Activated naive CD8-positive, alpha-beta T cell treated with anti-CD3 and anti-CD28 coated beads for 36 hours (primary cell): ENCODE measurements around the gene KRTAP25-1. TPM values are rescaled to one million over a fixed set of nuclear protein-coding genes. Genes with fewer than 3 reads are reported as not detected.

Source experiments
- DNase-seq: peaks from one replicate; pipeline ENCODE4 v3.0.0; 2021
- H3K27ac Mint-ChIP-seq: one replicate; pipeline ENCODE4 v1.8.0; 2022; ENCODE audit warnings: mild to moderate bottlenecking, moderate library complexity, mixed read lengths
- H3K27me3 Mint-ChIP-seq: one replicate; pipeline ENCODE4 v1.8.0; 2022; ENCODE audit warnings: mild to moderate bottlenecking, mixed read lengths
- H3K36me3 Mint-ChIP-seq: one replicate; pipeline ENCODE4 v1.8.0; 2021; ENCODE audit warnings: mild to moderate bottlenecking, mixed read lengths
- H3K4me1 Mint-ChIP-seq: one replicate; pipeline ENCODE4 v1.8.0; 2021; ENCODE audit warnings: mixed read lengths
- H3K4me3 Mint-ChIP-seq: one replicate; pipeline ENCODE4 v1.8.0; 2022; ENCODE audit warnings: mild to moderate bottlenecking, moderate library complexity, mixed read lengths
- H3K9me3 Mint-ChIP-seq: one replicate; pipeline ENCODE4 v1.8.0; 2022; ENCODE audit warnings: mixed read lengths
- total RNA-seq, 2 experiments: library from RNA; stranded (reverse); gene quantifications; one replicate each; pipeline ENCODE4 v1.2.3, GENCODE V29; 2021

KRTAP25-1 gene, protein sequence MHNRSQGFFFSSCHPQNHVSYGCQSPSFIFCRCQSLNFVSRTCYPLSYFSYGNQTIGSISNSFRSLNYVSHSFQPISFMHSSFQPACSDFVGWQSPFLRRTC
- total RNA-seq = not detected

DNA sequence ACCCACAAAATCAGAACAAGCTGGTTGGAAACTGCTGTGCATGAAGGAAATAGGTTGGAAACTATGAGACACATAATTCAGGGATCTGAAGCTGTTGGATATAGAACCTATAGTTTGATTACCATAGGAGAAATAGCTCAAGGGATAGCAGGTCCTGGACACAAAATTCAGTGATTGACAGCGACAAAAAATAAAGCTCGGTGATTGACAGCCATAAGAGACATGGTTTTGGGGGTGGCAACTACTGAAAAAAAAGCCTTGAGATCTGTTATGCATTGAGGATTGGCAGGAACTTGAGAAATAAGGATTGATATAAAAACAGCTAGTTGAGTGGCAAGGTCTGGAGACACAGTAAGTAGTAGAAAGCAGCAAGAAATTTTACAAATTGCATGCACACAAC is at the start of gene KRTAP25-1:
TSS of gene KRTAP25-1 (minus strand) at position 300 of the 400 bp plus-strand sequence. CDS start at position 276, 24 bp downstream.
- no peaks in the 10 kb centered on the region for H3K27me3 Mint-ChIP-seq
- H3K9me3 Mint-ChIP-seq = no peaks in the 10 kb centered on the region
- DNase-seq = no peak
- H3K36me3 Mint-ChIP-seq = no peaks in the 10 kb centered on the region
- no peaks in the 10 kb centered on the region for H3K4me1 Mint-ChIP-seq
- H3K4me3 Mint-ChIP-seq = no peak within 1 kb of the TSS
- no peak within 1 kb of the TSS for H3K27ac Mint-ChIP-seq

DNA sequence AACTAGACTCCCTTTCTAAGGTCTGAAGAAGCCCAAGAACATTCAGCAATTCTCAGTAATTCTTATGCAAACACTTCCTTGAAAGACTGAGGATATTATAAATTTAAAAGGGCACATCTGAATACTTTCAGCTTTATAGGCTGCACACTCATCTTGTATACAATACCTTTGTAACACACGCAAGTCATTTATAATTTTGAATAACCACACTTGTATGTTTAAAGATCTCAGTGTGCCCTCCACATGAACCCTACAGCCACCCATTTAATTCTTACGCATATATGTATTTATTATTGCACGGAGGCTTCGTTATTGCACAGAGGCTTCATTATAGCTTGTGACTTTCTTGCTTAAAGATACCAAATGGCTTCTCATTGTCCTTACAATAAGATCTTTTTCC is 49.4 kb upstream of the KRTAP25-1 start:
- no peak for DNase-seq

DNA sequence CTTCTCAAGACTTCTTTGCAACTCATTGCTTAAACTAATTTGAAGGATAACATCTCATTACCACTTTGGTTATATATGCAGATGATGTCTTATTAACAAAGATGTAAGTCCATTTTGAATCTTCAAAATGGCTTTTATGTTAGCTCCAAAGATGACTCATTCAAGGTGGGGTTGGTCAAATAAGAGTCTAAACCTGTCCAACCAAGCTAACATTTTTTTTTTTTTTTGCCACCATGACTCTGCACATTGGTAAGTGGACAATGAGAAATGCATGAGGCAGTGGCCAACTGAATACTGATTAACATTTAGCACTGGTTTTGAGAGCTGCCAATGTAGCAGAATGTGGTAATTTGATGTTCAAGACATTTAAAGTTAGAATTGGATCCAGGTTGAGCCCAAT is 48.5 kb upstream of the KRTAP25-1 start:
- no peaks in the 10 kb centered on the region for H3K4me1 Mint-ChIP-seq
- no peak overlapping the region for H3K4me3 Mint-ChIP-seq
- no peak overlapping the region for H3K27ac Mint-ChIP-seq

More for the DNA sequence above, 49.4 kb upstream of the KRTAP25-1 start:
- no peak overlapping the region for H3K4me3 Mint-ChIP-seq
- no peaks in the 10 kb centered on the region for H3K9me3 Mint-ChIP-seq
- H3K27ac Mint-ChIP-seq = no peak overlapping the region
- H3K27me3 Mint-ChIP-seq = peaks cover 6% of the 10 kb centered on the region
- H3K36me3 Mint-ChIP-seq = no peaks in the 10 kb centered on the region
- H3K4me1 Mint-ChIP-seq = no peaks in the 10 kb centered on the region

DNA sequence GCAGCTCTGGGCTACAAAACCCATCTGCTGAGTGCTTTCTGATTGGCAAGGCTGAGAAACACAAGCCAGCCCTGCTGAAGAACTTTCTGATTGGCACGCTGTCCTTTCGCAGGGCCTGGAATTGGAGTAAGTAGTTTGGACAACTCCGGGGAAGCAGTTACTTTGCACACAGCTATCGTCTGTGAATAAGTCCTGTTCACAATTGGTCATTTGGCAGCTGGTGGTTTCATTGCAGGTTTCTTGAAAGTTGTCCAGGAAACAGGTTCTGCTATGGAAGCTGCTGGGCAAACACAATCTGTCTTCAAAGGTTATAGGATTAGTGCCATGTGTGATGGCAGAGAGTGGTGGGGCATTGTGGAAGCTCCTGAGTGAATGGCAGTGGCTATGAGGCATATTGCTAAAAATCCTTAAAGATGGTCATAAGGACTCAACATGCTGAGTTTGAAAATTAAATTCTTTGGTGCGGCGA is 48.0 kb upstream of the KRTAP25-1 start, which contains the start of gene KRTAP27-1:
TSS of gene KRTAP27-1 (minus strand) at position 419 of the 469 bp plus-strand sequence. CDS start at position 393, 26 bp downstream.
- H3K27me3 Mint-ChIP-seq = peaks cover 5% of the 10 kb centered on the region
- no peak within 1 kb of the TSS for H3K4me3 Mint-ChIP-seq
- no peaks in the 10 kb centered on the region for H3K36me3 Mint-ChIP-seq
- H3K27ac Mint-ChIP-seq = no peak within 1 kb of the TSS
- H3K9me3 Mint-ChIP-seq = no peaks in the 10 kb centered on the region
- H3K4me1 Mint-ChIP-seq = no peaks in the 10 kb centered on the region
- no peak for DNase-seq

More for the DNA sequence above, 48.5 kb upstream of the KRTAP25-1 start:
- H3K9me3 Mint-ChIP-seq = no peaks in the 10 kb centered on the region
- H3K27me3 Mint-ChIP-seq = peaks cover 6% of the 10 kb centered on the region
- no peak for DNase-seq
- H3K36me3 Mint-ChIP-seq = no peaks in the 10 kb centered on the region

DNA sequence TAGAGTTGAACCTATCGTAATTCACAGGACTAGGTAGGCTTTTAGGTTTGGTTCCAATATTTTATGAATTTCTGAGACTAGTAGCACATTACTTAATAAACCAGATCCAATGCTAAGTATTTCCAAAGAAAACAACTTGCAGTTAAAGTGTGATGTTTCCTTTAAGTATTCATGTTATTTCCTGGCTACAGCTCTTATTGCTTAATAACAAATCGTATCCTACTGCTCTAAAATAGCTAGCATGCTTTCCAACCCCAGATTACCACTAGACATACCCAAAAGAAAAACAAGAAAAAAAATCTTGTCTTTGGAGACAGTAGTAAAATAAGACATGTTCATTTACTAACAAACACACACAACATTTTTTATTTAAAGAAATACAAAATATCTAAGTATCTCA is 47.3 kb upstream of the KRTAP25-1 start:
- no peaks in the 10 kb centered on the region for H3K9me3 Mint-ChIP-seq
- H3K36me3 Mint-ChIP-seq = no peaks in the 10 kb centered on the region
- H3K4me3 Mint-ChIP-seq = no peak overlapping the region
- H3K27ac Mint-ChIP-seq = no peak overlapping the region
- DNase-seq = no peak
- no peaks in the 10 kb centered on the region for H3K27me3 Mint-ChIP-seq
- no peaks in the 10 kb centered on the region for H3K4me1 Mint-ChIP-seq

DNA sequence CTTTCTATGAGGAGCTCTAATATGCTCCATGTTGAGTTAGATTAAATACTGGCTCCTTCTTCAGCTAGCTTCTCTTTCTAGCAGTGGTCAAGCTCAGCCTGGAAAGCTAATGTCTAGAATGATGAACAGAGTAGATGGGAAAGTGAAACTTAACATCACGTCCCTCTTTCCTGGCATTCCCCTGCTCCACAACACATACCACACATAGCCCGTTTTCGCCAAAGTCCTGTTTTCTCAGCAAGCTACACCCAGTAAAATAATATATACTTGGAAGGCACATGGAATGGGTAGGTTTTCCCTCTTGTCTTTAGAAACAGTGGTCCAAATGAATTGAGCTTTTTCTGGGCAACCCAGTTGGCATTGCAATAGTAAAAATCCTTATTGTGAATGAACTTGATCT is 44.4 kb upstream of the KRTAP25-1 start:
- H3K27ac Mint-ChIP-seq = no peak overlapping the region
- H3K36me3 Mint-ChIP-seq = no peaks in the 10 kb centered on the region
- H3K27me3 Mint-ChIP-seq = no peaks in the 10 kb centered on the region
- H3K4me3 Mint-ChIP-seq = no peak overlapping the region
- DNase-seq = no peak
- no peaks in the 10 kb centered on the region for H3K9me3 Mint-ChIP-seq
- H3K4me1 Mint-ChIP-seq = no peaks in the 10 kb centered on the region

DNA sequence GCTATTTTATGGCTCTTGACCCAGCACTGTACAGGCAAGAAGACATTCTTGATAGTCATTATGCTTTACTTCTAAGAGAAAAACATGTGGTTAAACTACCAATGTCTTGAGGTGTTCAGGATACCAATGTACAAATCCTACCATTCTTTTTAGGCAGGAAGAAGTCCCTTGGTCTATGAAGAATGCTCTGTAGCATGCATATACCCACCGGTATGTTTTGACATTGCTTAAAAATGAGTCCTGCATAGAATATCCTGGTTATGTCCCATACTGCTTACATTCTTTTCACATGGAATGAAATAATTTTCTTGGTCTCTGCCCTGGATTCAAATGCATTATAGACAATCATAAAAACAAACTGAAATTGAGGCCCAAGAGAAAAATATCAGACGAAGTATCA is 43.4 kb upstream of the KRTAP25-1 start:
- Mint-ChIP-seq H3K4me3 (no peak overlapping the region), H3K36me3 (no peaks in the 10 kb centered on the region)

DNA sequence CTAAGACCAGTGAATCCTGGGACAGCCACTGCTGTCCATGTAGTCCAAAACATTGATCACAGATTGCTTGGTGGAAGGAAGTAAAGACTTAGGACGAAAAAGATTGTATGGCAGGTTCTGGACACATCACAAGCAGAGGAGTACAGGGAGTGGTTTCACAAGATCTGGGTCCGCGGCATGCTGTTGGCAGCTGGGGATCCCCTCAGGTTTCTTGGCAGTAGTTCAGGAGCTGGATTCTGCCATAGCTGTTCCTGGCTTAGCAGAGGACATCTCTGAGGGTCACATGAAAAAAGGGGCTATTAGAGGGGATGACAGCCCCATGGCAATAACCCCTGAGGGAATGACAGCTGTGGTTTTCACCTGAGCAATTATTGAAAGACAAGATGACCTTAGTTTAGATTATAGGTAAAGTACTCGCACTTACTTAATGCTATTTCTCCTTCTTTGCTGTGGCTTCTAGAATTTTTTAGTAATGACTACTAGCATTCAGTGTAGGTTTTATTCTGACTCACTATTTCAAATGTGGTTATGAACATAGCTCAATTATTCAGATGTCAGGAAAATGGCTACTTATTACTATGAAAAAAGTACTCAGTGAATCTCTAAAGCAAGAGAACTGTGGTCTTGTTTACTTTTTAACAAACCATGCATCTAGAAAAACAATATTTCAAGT is 40.0 kb upstream of the KRTAP25-1 start:
- H3K9me3 Mint-ChIP-seq = peaks cover 11% of the 10 kb centered on the region
- H3K4me3 Mint-ChIP-seq = no peak overlapping the region
- H3K27me3 Mint-ChIP-seq = peaks cover 5% of the 10 kb centered on the region
- no peaks in the 10 kb centered on the region for H3K36me3 Mint-ChIP-seq
- DNase-seq = no peak
- H3K27ac Mint-ChIP-seq = no peak overlapping the region
- H3K4me1 Mint-ChIP-seq = no peaks in the 10 kb centered on the region

More for the DNA sequence above, 43.4 kb upstream of the KRTAP25-1 start:
- Mint-ChIP-seq H3K4me1 (no peaks in the 10 kb centered on the region), H3K27me3 (no peaks in the 10 kb centered on the region), H3K27ac (no peak overlapping the region), H3K9me3 (no peaks in the 10 kb centered on the region)
- no peak for DNase-seq

DNA sequence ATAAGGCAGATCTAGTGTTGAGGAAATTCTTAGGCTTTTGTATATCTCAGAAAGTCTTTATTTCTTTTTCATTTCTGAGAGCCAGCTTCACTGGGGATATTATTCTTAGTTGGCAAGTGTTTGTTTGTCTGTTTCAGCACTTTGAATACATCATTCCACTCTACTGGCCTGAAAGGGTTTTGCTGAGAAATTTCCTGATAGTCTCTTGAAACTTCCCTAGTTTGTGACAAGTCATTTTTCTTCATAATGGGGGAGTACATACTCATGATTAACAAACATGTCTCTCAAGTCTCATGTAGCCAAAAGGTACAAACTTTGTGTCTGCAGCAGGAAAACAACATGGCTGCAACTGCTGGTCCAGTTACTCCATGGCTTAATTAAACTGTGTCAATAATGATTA is 37.1 kb upstream of the KRTAP25-1 start:
- Mint-ChIP-seq H3K27ac (no peak overlapping the region), H3K4me1 (no peaks in the 10 kb centered on the region), H3K36me3 (no peaks in the 10 kb centered on the region), H3K4me3 (no peak overlapping the region), H3K27me3 (peaks cover 5% of the 10 kb centered on the region), H3K9me3 (peaks cover 11% of the 10 kb centered on the region)
- no peak for DNase-seq

DNA sequence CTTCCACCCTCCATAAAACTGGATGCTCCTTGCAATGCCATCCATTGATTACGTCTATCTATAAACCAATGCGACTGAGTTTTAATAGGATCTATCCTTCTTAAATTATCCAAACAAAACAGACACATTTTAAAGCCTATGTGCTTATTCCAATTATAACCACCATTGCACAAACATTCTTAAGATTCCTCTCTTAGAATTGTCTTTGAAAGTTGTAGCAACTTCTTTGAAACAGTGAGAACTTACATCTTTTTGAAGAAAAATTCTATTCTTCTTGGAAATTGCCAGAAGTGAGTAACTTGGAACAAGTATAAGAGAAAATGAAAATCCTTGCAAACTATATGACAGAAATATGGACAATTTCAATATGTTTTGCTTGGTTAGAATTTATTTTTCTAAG is 30.9 kb upstream of the KRTAP25-1 start, which contains the start of gene KRTAP26-1:
TSS of gene KRTAP26-1 (minus strand) at position 101 of the 400 bp plus-strand sequence. CDS start 280 bp downstream, outside the sequence.
- H3K27ac Mint-ChIP-seq = no peak within 1 kb of the TSS
- H3K4me1 Mint-ChIP-seq = no peaks in the 10 kb centered on the region
- no peak for DNase-seq
- H3K27me3 Mint-ChIP-seq = peaks cover 5% of the 10 kb centered on the region
- H3K4me3 Mint-ChIP-seq = no peak within 1 kb of the TSS
- no peaks in the 10 kb centered on the region for H3K36me3 Mint-ChIP-seq
- H3K9me3 Mint-ChIP-seq = peaks cover under 1% of the 10 kb centered on the region

DNA sequence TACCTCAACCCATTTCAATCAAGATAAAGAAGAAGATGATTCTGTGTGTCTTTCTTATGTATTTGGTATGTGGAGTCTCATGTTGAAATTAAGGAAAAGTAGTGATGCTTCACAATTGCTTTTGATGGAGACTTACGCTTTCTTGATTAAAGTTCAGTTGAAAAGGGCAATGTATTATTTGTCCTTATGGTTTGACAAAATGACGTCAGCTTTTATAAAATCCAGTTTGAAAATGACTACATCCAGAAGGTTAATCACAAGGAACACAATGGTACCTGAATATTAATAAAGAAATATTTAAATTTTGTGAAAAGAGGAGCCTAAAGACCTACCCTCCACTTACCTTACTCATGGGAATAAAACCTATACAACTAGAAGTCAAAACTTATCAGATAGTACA is 26.4 kb upstream of the KRTAP25-1 start:
- Mint-ChIP-seq H3K4me3 (no peak overlapping the region), H3K4me1 (no peaks in the 10 kb centered on the region), H3K27me3 (peaks cover 10% of the 10 kb centered on the region), H3K9me3 (no peaks in the 10 kb centered on the region), H3K36me3 (no peaks in the 10 kb centered on the region), H3K27ac (no peak overlapping the region)
- no peak for DNase-seq

DNA sequence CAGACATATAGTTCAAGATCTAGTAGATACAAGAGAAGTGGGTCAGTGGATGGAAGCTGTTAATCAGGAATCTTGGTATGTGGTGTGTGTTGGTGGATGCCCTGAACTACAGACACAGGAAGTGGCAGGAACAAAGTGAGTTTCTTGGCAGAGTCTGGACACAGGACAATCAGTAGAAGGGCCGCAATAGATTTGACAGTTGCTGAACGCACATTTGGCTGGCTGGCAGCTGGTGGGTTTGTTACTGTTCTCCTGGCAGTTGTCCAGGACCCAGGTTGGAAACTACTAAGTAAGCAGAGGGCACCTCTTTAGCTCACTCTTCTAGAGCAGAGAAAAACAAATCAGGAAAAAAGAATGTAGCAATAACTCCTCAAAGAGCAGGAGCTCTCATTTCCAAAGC is 17.6 kb upstream of the KRTAP25-1 start:
- Mint-ChIP-seq H3K9me3 (no peaks in the 10 kb centered on the region), H3K36me3 (no peaks in the 10 kb centered on the region), H3K4me1 (no peaks in the 10 kb centered on the region), H3K27me3 (no peaks in the 10 kb centered on the region), H3K4me3 (no peak overlapping the region), H3K27ac (no peak overlapping the region)
- DNase-seq = no peak

DNA sequence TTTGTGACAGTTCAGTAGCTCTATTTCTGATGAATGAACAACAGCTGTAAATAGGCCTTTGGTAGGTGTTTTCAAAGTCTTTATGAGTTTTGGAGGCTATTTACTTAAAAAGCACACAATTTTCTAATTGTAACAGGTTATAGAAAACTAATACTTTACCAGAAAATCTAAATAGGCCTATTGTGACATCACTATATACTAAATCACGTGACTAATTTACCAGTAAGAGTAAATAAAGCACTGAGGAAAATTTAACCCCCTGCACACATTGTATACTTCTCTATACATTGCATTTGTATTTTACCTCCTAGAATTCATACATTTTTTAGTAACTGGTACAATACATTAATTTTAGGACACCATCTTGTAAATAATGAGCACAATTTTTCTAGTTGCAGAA is 15.8 kb upstream of the KRTAP25-1 start:
- no peaks in the 10 kb centered on the region for H3K36me3 Mint-ChIP-seq
- DNase-seq = no peak
- H3K4me1 Mint-ChIP-seq = no peaks in the 10 kb centered on the region
- H3K27ac Mint-ChIP-seq = no peak overlapping the region
- H3K9me3 Mint-ChIP-seq = peaks cover 3% of the 10 kb centered on the region
- H3K27me3 Mint-ChIP-seq = no peaks in the 10 kb centered on the region
- no peak overlapping the region for H3K4me3 Mint-ChIP-seq

DNA sequence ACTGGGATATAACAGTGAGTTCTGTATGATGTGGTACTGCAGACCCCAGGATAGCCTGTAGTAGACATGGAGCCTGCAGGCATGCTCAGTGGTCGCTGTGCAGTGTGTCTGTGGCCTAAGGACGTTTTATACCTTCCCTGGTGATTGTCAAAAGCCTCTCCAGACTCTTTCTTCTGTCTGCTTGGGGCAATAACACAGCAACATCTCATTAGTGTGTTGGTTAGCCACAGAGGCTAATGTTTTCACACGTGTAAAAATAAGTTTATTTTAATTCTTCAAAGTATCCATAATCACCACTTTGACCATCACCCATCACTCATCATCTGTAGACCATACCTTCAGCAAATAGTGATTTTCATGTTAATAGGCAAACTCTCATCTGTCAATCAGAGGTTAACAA is 6.5 kb downstream of the KRTAP25-1 start, which contains the start of gene KRTAP24-1:
TSS of gene KRTAP24-1 (minus strand) at position 101 of the 400 bp plus-strand sequence. CDS start at position 83, 18 bp downstream.
- H3K27ac Mint-ChIP-seq = no peak within 1 kb of the TSS
- DNase-seq = no peak
- H3K4me3 Mint-ChIP-seq = no peak within 1 kb of the TSS
- H3K27me3 Mint-ChIP-seq = no peaks in the 10 kb centered on the region
- no peaks in the 10 kb centered on the region for H3K4me1 Mint-ChIP-seq
- no peaks in the 10 kb centered on the region for H3K9me3 Mint-ChIP-seq
- H3K36me3 Mint-ChIP-seq = no peaks in the 10 kb centered on the region

DNA sequence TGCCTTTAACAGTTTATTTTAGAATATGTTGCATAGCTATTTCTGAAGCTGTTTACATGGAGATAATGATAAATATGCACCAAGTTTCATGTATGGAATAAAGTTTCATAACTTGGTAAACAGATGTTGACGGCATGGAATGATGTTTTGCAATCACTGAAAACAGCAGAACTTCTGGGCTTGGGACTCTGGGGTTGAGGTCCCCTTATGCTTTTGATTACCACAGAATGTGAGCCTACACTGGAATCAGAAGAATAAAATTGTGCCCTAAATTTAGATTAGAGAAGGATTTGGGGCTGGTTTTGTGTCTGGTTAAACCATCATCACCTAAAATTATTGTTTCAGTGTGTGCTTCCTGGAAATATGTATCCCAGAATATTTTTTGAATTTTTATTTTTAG is 17.7 kb downstream of the KRTAP25-1 start:
- Mint-ChIP-seq H3K4me3 (no peak overlapping the region), H3K27me3 (peaks cover 3% of the 10 kb centered on the region), H3K9me3 (no peaks in the 10 kb centered on the region), H3K4me1 (no peaks in the 10 kb centered on the region), H3K27ac (no peak overlapping the region), H3K36me3 (no peaks in the 10 kb centered on the region)
- DNase-seq = no peak

DNA sequence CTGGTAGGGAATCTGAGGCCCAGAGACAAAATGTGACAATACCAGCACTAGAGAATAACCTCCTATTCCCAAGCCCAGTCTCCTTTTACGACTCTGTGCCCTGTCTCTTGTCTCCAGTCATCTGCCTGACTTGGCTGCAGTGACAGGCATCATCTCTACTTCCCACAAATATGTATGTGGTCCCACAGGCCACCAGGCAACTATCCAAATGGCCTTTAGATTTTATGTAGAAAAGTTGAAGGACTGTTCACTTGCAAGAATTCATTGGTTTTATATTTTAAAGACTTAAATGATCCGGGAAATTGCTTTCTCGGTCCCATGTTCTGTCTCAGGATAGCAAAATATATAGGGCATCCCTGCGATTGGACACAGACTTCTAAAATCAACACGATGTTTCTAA is 18.2 kb downstream of the KRTAP25-1 start:
- Mint-ChIP-seq H3K27me3 (peaks cover 3% of the 10 kb centered on the region), H3K36me3 (no peaks in the 10 kb centered on the region), H3K4me1 (no peaks in the 10 kb centered on the region), H3K4me3 (no peak overlapping the region), H3K27ac (no peak overlapping the region), H3K9me3 (no peaks in the 10 kb centered on the region)
- DNase-seq = no peak
